H1 (cell line): ENCODE data around the gene SH3PXD2A. TPM values are rescaled to one million over a fixed set of nuclear protein-coding genes. Genes with fewer than 3 reads are reported as not detected.

Experiments used
- TBP ChIP-seq: IDR thresholded peaks from 2 replicates; pipeline ENCODE4 v1.6.1; 2011; ENCODE audit warnings: low read depth, low read length, improper control_type of control experiment
- polyA plus RNA-seq, 7 experiments: library from polyadenylated mRNA; depleted of rRNA in 3 of 7; stranded (reverse) in 5 of 7; unstranded in 2 of 7; fragments of >200 nt in 5 of 7; fragments of 200-250 nt in 2 of 7; gene quantifications; 1 replicate in 5 of 7; 2 replicates in 1 of 7; 4 replicates in 1 of 7; pipeline versions ENCODE4 v1.2.1 to v1.2.3, GENCODE V29; 2011 to 2013; ENCODE audit warnings: missing spikeins in 2 of 7, mixed read lengths in 2 of 7
- total RNA-seq: library from RNA; stranded (reverse); fragmentation: NEBNext Ultra II Directional; extraction: Animal tissue kit (Norgen Biotek cat#: 25700); gene quantifications from 2 replicates; pipeline ENCODE4 v1.2.1, GENCODE V29; 2021

Gene SH3PXD2A
- total and polyA plus RNA-seq, 2 of the 8 experiments (the other 6 are each of a cell fraction or from before 2014, with no cell fraction given), result 5.4 to 16.3 TPM

GRCh38 chr10:103678178-103678526, 177.2 kb downstream of the SH3PXD2A start (continued):
- TF ChIP-seq TBP, result no peak
